Right lobe of liver (tissue), 6 donors: ENCODE results near the gene GNAQ. TPM values are rescaled to one million over a fixed set of nuclear protein-coding genes. Genes with fewer than 3 reads are reported as not detected.

Experiments
- ATAC-seq, 4 donors: fragments of 200-7000 bp; cut with Tn5 transposase; one replicate each; pipeline ENCODE4 v1.9.1; 2020; ENCODE audit warnings: mild to moderate bottlenecking in 4 of 4, moderate library complexity in 4 of 4
- DNase-seq, 3 donors: peaks; one replicate each; pipeline ENCODE4 v3.0.0-alpha.2; 2020
- H3K27ac ChIP-seq, 3 donors: fragments of 200-600 bp; one replicate each; pipeline ENCODE4 v1.8.0; 2022
- H3K27me3 ChIP-seq, 2 donors: fragments of 200-600 bp; one replicate each; pipeline ENCODE4 v1.8.0; 2022
- H3K36me3 ChIP-seq, 4 donors: fragments of 200-600 bp; sonication (generic) in 1 of 4; one replicate each; pipeline versions ENCODE4 v1.5.1 to v1.8.0; 2017 to 2022; ENCODE audit warnings: control low read depth in 1 of 4
- H3K4me1 ChIP-seq, 4 donors: fragments of 200-600 bp; sonication (generic) in 1 of 4; one replicate each; pipeline versions ENCODE4 v1.5.1 to v1.8.0; 2017 to 2022; ENCODE audit warnings: control low read depth in 1 of 4
- H3K4me3 ChIP-seq, 3 donors: fragments of 200-600 bp; one replicate each; pipeline ENCODE4 v1.8.0; 2022
- H3K9me3 ChIP-seq, 4 donors: fragments of 200-600 bp; sonication (generic) in 1 of 4; one replicate each; pipeline versions ENCODE4 v1.5.1 to v1.8.0; 2017 to 2022; ENCODE audit warnings: control low read depth in 1 of 4
- CTCF ChIP-seq, 4 donors: fragments of 200-600 bp in 3 of 4; fragments of 450-650 bp in 1 of 4; IDR thresholded peaks; one replicate each; pipeline versions ENCODE4 v1.5.1 to v1.8.0; 2016 to 2022; ENCODE audit warnings: antibody characterized with exemption in 4 of 4, mild to moderate bottlenecking in 2 of 4
- POLR2A ChIP-seq: fragments of 450-650 bp; IDR thresholded peaks from one replicate; pipeline ENCODE4 v1.6.1; 2017; ENCODE audit warnings: antibody characterized with exemption, mild to moderate bottlenecking
- WGBS: methylation state at CpG from one replicate; pipeline ENCODE4 v1.1.6; 2018; ENCODE audit warnings: low coverage, low lambda C conversion rate; ENCODE audit not compliant: insufficient coverage; ENCODE audit errors: missing lambda C conversion rate; 5-methylcytosine and 5-hydroxymethylcytosine counted together
- intact Hi-C, 2 donors: fragments of 100-400 bp; cut with DNase I; formaldehyde crosslinking; loops; one replicate each; pipeline versions ENCODE4 v1.11.2 to v1.14.1; 2022
- total RNA-seq, 6 experiments: library from RNA; depleted of rRNA in 2 of 6; stranded (reverse); fragments of >200 nt in 2 of 6; fragmentation: NEBNext Ultra II Directional in 3 of 6; extraction: Animal tissue kit (Norgen Biotek cat#: 25700) in 3 of 6; gene quantifications; one replicate each; pipeline versions ENCODE4 v1.1.0 to v1.2.4, GENCODE V29; 2016 to 2023
- donor health status: DM: no; HTN: yes; CAD: no.
- donor health status: DM: no; HTN: no; CAD: no.
- donor health status: DM: no; HTN: no; CAD: no.
- donor health status: DM: no; HTN: yes; CAD: no.
- donor health status: DM: no; HTN: yes; CAD: no.

GNAQ gene
- total RNA-seq, 6 experiments from 2014 or later, result 15.8 to 28.7 (median 21.6) TPM

GRCh38 chr9:77750284-77750683 is 281.3 kb downstream of the GNAQ start:
- Histone ChIP-seq H3K36me3 (no peaks in the 10 kb centered on the region), H3K9me3 (no peaks in the 10 kb centered on the region), H3K27me3 (no peaks in the 10 kb centered on the region), H3K4me1 (no peaks in the 10 kb centered on the region), H3K27ac (no peak overlapping the region), H3K4me3 (no peak overlapping the region)
- ATAC-seq, result no peak
- intact Hi-C loops, result no loop called here
- no peak for DNase-seq
- TF ChIP-seq CTCF (IDR thresholded peaks at IDR 0.05) (no peak), POLR2A (no peak)
- WGBS, result 54% methylated on average over 1 of the region's 1 CpG

- DNase-seq, result no peak
- no peaks in the 10 kb centered on the region for H3K27me3 ChIP-seq
- no peak overlapping the region for H3K4me3 ChIP-seq
- TF ChIP-seq POLR2A (no peak), CTCF (IDR thresholded peaks at IDR 0.05) (no peak)
- ATAC-seq, result no peak
- H3K4me1 ChIP-seq, result no peaks in the 10 kb centered on the region
- no peaks in the 10 kb centered on the region for H3K36me3 ChIP-seq
- intact Hi-C loops, result loop anchor here in 1 of 2 donors (10.0 kb wide), 1 partner anchor 293 kb away; no protein-coding TSS in a partner anchor
- H3K27ac ChIP-seq, result no peak overlapping the region
- H3K9me3 ChIP-seq, result no peaks in the 10 kb centered on the region
These were observed 283.3 kb downstream of the GNAQ start for GRCh38 chr9:77748214-77748772.

GRCh38 chr9:77747163-77747562 is 284.4 kb downstream of the GNAQ start:
- DNase-seq, result no peak
- ATAC-seq, result no peak
- Histone ChIP-seq H3K4me1 (no peaks in the 10 kb centered on the region), H3K27ac (no peak overlapping the region), H3K36me3 (no peaks in the 10 kb centered on the region), H3K9me3 (no peaks in the 10 kb centered on the region), H3K27me3 (no peaks in the 10 kb centered on the region), H3K4me3 (no peak overlapping the region)
- intact Hi-C loops, result loop anchor here in 1 of 2 donors (10.0 kb wide), 1 partner anchor 292 kb away; no protein-coding TSS in a partner anchor
- TF ChIP-seq POLR2A (no peak), CTCF (IDR thresholded peaks at IDR 0.05) (no peak)

GRCh38 chr9:77744841-77745430 is 286.7 kb downstream of the GNAQ start:
- no peak for DNase-seq

More at GRCh38 chr9:77744841-77745430, 286.7 kb downstream of the GNAQ start:
- H3K9me3 ChIP-seq, result no peaks in the 10 kb centered on the region
- H3K27me3 ChIP-seq, result no peaks in the 10 kb centered on the region
- 44% methylated on average over 6 of the region's 6 CpGs for WGBS
- H3K4me1 ChIP-seq, result no peaks in the 10 kb centered on the region
- no peak for TF ChIP-seq POLR2A
- TF ChIP-seq CTCF (IDR thresholded peaks at IDR 0.05), result no peak
- ATAC-seq, result no peak
- no peak overlapping the region for H3K27ac ChIP-seq
- H3K4me3 ChIP-seq, result no peak overlapping the region
- intact Hi-C loops, result loop anchor here in 1 of 2 donors (10.0 kb wide), 1 partner anchor 290 kb away; no protein-coding TSS in a partner anchor
- no peaks in the 10 kb centered on the region for H3K36me3 ChIP-seq
